ENCODE results near the gene ACTG2.

DNA sequence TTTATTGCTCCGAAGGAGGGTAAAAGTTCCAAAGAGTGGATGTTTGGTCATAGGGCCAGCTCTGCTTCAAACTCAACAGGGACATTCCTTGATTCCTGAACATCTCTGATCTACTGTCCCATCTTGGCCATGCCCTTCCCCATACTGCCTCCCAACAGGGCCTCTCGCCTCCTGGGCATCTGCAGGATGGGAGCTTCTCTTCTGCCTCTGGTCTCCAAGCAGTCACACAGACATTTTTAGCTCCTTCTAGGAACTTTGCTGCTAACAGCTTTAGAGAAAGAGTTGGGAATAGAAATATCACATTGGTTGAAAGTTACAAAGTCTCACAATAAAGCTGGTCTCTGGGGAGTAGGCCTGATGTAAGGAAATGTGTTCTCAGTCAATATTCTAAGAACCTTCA lies 24.5 kb downstream of the ACTG2 start:
- TF ChIP-seq, protein P1, sequence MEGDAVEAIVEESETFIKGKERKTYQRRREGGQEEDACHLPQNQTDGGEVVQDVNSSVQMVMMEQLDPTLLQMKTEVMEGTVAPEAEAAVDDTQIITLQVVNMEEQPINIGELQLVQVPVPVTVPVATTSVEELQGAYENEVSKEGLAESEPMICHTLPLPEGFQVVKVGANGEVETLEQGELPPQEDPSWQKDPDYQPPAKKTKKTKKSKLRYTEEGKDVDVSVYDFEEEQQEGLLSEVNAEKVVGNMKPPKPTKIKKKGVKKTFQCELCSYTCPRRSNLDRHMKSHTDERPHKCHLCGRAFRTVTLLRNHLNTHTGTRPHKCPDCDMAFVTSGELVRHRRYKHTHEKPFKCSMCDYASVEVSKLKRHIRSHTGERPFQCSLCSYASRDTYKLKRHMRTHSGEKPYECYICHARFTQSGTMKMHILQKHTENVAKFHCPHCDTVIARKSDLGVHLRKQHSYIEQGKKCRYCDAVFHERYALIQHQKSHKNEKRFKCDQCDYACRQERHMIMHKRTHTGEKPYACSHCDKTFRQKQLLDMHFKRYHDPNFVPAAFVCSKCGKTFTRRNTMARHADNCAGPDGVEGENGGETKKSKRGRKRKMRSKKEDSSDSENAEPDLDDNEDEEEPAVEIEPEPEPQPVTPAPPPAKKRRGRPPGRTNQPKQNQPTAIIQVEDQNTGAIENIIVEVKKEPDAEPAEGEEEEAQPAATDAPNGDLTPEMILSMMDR (IDR thresholded peaks at IDR 0.05) = no peak
- no peak for TF ChIP-seq POLR2A (IDR thresholded peaks at IDR 0.05)

Data from esophagus squamous epithelium (tissue), 4 donors.